Fibroblast of skin of scalp (primary cell): ENCODE measurements around the gene SLITRK5. TPM values are rescaled to one million over a fixed set of nuclear protein-coding genes. Genes with fewer than 3 reads are reported as not detected.

ENCODE experiments used
- DNase-seq: peaks from one replicate; pipeline ENCODE4 v3.0.0-alpha.2; 2013
- polyA plus RNA-seq, 2 experiments: library from polyadenylated mRNA; unstranded; fragments of 120-200 nt; gene quantifications; one replicate each; pipeline ENCODE4 v1.2.1, GENCODE V29; 2013; ENCODE audit not compliant: insufficient read length in 2 of 2

Gene SLITRK5
- polyA plus RNA-seq (2013, experiment 1 of 2; ENCODE audit: insufficient read length): 0.01 TPM
- 0.14 TPM for polyA plus RNA-seq (2013, experiment 2 of 2; ENCODE audit: insufficient read length)

GRCh38 chr13:87671031-87671752 is at the start of gene SLITRK5:
TSS of gene SLITRK5 (plus strand) at chr13:87671371. CDS start at chr13:87675389, 4,018 bp downstream.
- DNase-seq: peak; percentile 45

GRCh38 chr13:87622971-87623370 is 48.2 kb upstream of the SLITRK5 start:
- DNase-seq: no peak

GRCh38 chr13:87656306-87656705 is 14.9 kb upstream of the SLITRK5 start:
- DNase-seq: no peak

- DNase-seq: peak; percentile 35
Measured at GRCh38 chr13:87661471-87661870, 9.7 kb upstream of the SLITRK5 start.

GRCh38 chr13:87666831-87667230 is 4.3 kb upstream of the SLITRK5 start:
- no peak for DNase-seq

- no peak for DNase-seq
Measured at GRCh38 chr13:87667686-87668085, 3.5 kb upstream of the SLITRK5 start.

- DNase-seq: peak; percentile 12
Measured at GRCh38 chr13:87669379-87669978, 1.7 kb upstream of the SLITRK5 start.

GRCh38 chr13:87671753-87672605 is 808 bp downstream of the SLITRK5 start:
- DNase-seq: no peak

GRCh38 chr13:87674247-87674738 is 3.1 kb downstream of the SLITRK5 start:
- no peak for DNase-seq

- DNase-seq: no peak
Measured at GRCh38 chr13:87675851-87676250, 4.7 kb downstream of the SLITRK5 start.

GRCh38 chr13:87676254-87677042 is 5.3 kb downstream of the SLITRK5 start:
- DNase-seq: no peak

GRCh38 chr13:87677043-87677495 is 5.9 kb downstream of the SLITRK5 start:
- DNase-seq: no peak

GRCh38 chr13:87677496-87678371 is 6.6 kb downstream of the SLITRK5 start:
- DNase-seq: no peak

GRCh38 chr13:87678372-87678752 is 7.2 kb downstream of the SLITRK5 start:
- no peak for DNase-seq

- no peak for DNase-seq
Measured at GRCh38 chr13:87680298-87680697, 9.1 kb downstream of the SLITRK5 start.

GRCh38 chr13:87684850-87685742 is 13.9 kb downstream of the SLITRK5 start:
- peak; percentile 16 for DNase-seq

- no peak for DNase-seq
Measured at GRCh38 chr13:87696458-87696857, 25.3 kb downstream of the SLITRK5 start.

GRCh38 chr13:87698268-87698667 is 27.1 kb downstream of the SLITRK5 start:
- no peak for DNase-seq

- DNase-seq: no peak
Measured at GRCh38 chr13:87709947-87710346, 38.8 kb downstream of the SLITRK5 start.

GRCh38 chr13:87712012-87712411 is 40.8 kb downstream of the SLITRK5 start:
- DNase-seq: no peak
